Sigmoid colon (tissue), 7 donors: ENCODE measurements around the gene MLLT3. TPM values are rescaled to one million over a fixed set of nuclear protein-coding genes. Genes with fewer than 3 reads are reported as not detected.
A peak's percentile ranks its signal among the peaks of the same experiment; 100 is the strongest.

Source experiments
- DNase-seq: peaks from one replicate; pipeline ENCODE4 v3.0.0-alpha.2; 2019
- H3K27ac ChIP-seq, 4 donors: fragments of 200-600 bp; sonication (generic); one replicate each; pipeline ENCODE4 v1.5.1; 2016 to 2019; ENCODE audit warnings: mild to moderate bottlenecking in 1 of 4
- H3K27me3 ChIP-seq, 3 donors: fragments of 200-600 bp; sonication (generic); one replicate each; pipeline ENCODE4 v1.5.1; 2019; ENCODE audit warnings: mild to moderate bottlenecking in 1 of 3
- H3K36me3 ChIP-seq, 4 donors: fragments of 200-600 bp; sonication (generic); one replicate each; pipeline ENCODE4 v1.5.1; 2016 to 2019
- H3K4me1 ChIP-seq, 4 donors: fragments of 200-600 bp; sonication (generic); one replicate each; pipeline ENCODE4 v1.5.1; 2017 to 2019
- H3K4me3 ChIP-seq, 4 donors: fragments of 200-600 bp; sonication (generic); one replicate each; pipeline ENCODE4 v1.5.1; 2017 to 2019; ENCODE audit warnings: mild to moderate bottlenecking in 2 of 4, moderate library complexity in 1 of 4
- H3K9me3 ChIP-seq, 4 donors: fragments of 200-600 bp in 3 of 4; sonication (generic) in 3 of 4; one replicate each; pipeline versions ENCODE4 v1.5.1 to v1.6.1; 2013 to 2019
- EP300 ChIP-seq, 4 donors: sonication (generic); formaldehyde crosslinking; IDR thresholded peaks; one replicate each; pipeline ENCODE4 v1.6.1; 2017; ENCODE audit warnings: antibody characterized with exemption in 4 of 4
- POLR2A ChIP-seq, 2 donors: fragments of 450-650 bp; IDR thresholded peaks; one replicate each; pipeline ENCODE4 v1.6.1; 2016; ENCODE audit warnings: antibody characterized with exemption in 2 of 2, mild to moderate bottlenecking in 2 of 2, moderate library complexity in 2 of 2
- POLR2AphosphoS5 ChIP-seq, 4 donors: sonication (generic); formaldehyde crosslinking; IDR thresholded peaks; one replicate each; pipeline ENCODE4 v1.6.1; 2017; ENCODE audit warnings: antibody characterized with exemption in 4 of 4
- WGBS, 2 donors: extraction: QIAGEN DNeasy Blood & Tissue Kit; methylation state at CpG; one replicate each; pipeline ENCODE4 v1.1.7; 2013; 5-methylcytosine and 5-hydroxymethylcytosine counted together
- intact Hi-C: fragments of 100-400 bp; cut with DNase I; formaldehyde crosslinking; loops from one replicate; pipeline ENCODE4 v1.15.1; 2023
- polyA plus RNA-seq, 3 donors: library from polyadenylated mRNA; stranded (reverse); fragments of 200-250 nt; gene quantifications; one replicate each; pipeline ENCODE4 v1.2.3, GENCODE V29; 2013
- total RNA-seq, 4 donors: library from RNA; depleted of rRNA; stranded (reverse); fragments of >200 nt; gene quantifications; one replicate each; pipeline ENCODE4 v1.1.0, GENCODE V29; 2016
- TF ChIP-seq, protein P1 (sequence below), 4 experiments: fragments of 450-650 bp in 3 of 4; fragments of 200-600 bp in 1 of 4; IDR thresholded peaks; one replicate each; pipeline ENCODE4 v1.5.1; 2016 to 2019; ENCODE audit warnings: antibody characterized with exemption in 4 of 4, mild to moderate bottlenecking in 3 of 4, moderate library complexity in 2 of 4
- donor health status: healthy with polysubstance abuse.
- donor health status: Bipolar disorder and iron deficiency.
- donor health status: healthy.

Gene MLLT3
- total and polyA plus RNA-seq, 7 donors, result 19.0 to 132 (median 25.0) TPM

DNA sequence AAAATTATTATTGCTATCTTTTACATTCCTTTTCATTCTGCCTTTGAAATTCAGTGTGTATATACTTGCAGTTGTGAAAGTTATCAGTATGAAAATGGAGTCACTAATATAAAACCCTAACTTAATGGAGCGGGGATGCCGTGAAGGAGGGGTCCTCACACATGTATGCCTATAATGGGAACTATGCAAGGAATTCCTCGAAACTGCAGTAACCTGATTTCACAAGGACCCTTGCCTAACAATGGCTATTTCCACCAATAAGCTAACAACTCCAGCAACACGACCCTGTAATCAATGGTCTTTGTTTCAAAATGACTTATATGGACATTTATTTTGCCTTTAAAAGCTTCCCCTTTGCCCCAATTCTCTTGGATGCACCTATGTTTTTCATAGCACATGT is 12.6 kb upstream of the MLLT3 start:
- H3K4me3 ChIP-seq, result no peak overlapping the region
- no peaks in the 10 kb centered on the region for H3K27me3 ChIP-seq
- no peak for DNase-seq
- no peaks in the 10 kb centered on the region for H3K36me3 ChIP-seq
- intact Hi-C loops, result no loop called here
- H3K27ac ChIP-seq, result no peak overlapping the region
- no peaks in the 10 kb centered on the region for H3K9me3 ChIP-seq
- H3K4me1 ChIP-seq, result no peaks in the 10 kb centered on the region
- WGBS, 2 donors, result 77 to 78% methylated on average over 4 of the region's 4 CpGs
- TF ChIP-seq EP300 (IDR thresholded peaks at IDR 0.05) (no peak), POLR2A (IDR thresholded peaks at IDR 0.05) (no peak), POLR2AphosphoS5 (IDR thresholded peaks at IDR 0.05) (no peak)
- TF ChIP-seq, protein P1, sequence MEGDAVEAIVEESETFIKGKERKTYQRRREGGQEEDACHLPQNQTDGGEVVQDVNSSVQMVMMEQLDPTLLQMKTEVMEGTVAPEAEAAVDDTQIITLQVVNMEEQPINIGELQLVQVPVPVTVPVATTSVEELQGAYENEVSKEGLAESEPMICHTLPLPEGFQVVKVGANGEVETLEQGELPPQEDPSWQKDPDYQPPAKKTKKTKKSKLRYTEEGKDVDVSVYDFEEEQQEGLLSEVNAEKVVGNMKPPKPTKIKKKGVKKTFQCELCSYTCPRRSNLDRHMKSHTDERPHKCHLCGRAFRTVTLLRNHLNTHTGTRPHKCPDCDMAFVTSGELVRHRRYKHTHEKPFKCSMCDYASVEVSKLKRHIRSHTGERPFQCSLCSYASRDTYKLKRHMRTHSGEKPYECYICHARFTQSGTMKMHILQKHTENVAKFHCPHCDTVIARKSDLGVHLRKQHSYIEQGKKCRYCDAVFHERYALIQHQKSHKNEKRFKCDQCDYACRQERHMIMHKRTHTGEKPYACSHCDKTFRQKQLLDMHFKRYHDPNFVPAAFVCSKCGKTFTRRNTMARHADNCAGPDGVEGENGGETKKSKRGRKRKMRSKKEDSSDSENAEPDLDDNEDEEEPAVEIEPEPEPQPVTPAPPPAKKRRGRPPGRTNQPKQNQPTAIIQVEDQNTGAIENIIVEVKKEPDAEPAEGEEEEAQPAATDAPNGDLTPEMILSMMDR (IDR thresholded peaks at IDR 0.05), result no peak

DNA sequence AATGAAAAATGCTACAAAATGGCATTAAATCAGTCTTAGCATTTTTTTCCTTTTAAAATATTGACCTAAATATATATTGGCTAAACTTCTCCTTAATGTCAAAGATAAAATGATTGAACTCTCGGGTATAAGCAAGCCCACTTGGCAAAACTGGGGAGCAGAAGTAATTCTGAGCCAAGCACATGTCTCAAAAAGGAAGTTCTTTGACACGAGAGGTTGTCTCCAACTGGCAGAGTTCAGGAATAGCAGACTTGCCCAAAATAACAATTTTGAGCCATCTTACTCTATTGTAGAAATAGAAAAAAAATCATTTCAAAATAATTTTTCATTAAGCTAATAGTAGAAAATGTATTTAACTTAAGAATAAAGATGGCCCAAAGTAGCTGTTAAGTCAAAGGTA is 10.4 kb upstream of the MLLT3 start:
- DNase-seq, result no peak
- WGBS, 2 donors, result 68 to 87% methylated on average over 2 of the region's 2 CpGs

DNA sequence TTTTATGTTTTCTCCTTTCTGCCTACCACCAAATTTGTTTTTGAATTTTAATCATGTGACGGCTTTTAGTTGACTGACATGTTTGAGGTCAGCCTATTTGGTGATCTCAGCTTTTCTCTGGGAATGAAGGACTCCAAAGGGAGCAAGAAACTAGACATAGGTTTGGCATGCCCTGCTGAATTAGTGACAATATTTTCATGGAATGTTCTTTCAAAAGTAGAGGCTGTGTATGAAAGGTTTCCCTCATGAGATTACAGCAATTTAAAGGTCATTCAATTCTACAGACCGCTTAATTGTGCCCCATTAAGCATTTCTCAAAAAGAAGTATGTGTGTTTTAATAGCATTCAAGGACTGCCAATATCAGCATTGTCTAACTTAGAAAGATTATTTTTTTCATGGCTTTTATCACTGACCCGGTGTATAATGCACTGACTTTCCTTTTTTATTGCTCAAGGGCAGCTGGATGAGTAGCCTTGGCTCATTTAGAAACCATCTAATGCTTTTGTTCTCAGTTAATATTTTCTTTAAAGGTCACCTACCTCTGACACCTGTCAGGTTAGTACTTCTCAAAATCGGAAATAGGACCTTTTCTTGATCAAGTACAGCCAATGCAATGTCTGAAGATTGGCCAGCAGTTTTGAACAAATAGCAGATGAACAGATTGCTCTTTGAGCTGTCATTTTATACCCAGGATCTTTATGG is 8.1 kb upstream of the MLLT3 start:
- TF ChIP-seq, protein P1 (IDR thresholded peaks at IDR 0.05), result no peak
- TF ChIP-seq POLR2A (IDR thresholded peaks at IDR 0.05) (no peak), EP300 (IDR thresholded peaks at IDR 0.05) (no peak), POLR2AphosphoS5 (IDR thresholded peaks at IDR 0.05) (no peak)
- Histone ChIP-seq H3K27ac (no peak overlapping the region), H3K9me3 (no peaks in the 10 kb centered on the region), H3K4me1 (no peaks in the 10 kb centered on the region), H3K36me3 (no peaks in the 10 kb centered on the region), H3K27me3 (no peaks in the 10 kb centered on the region), H3K4me3 (no peak overlapping the region)
- WGBS, 2 donors, result 48 to 70% methylated on average over 4 of the region's 4 CpGs
- DNase-seq, result no peak
- intact Hi-C loops, result no loop called here

More for the DNA sequence above, 10.4 kb upstream of the MLLT3 start:
- H3K4me1 ChIP-seq, result no peaks in the 10 kb centered on the region
- H3K4me3 ChIP-seq, result no peak overlapping the region
- no peaks in the 10 kb centered on the region for H3K36me3 ChIP-seq
- no peak overlapping the region for H3K27ac ChIP-seq
- no peaks in the 10 kb centered on the region for H3K9me3 ChIP-seq
- H3K27me3 ChIP-seq, result no peaks in the 10 kb centered on the region
- intact Hi-C loops, result no loop called here
- TF ChIP-seq EP300 (IDR thresholded peaks at IDR 0.05) (no peak), POLR2AphosphoS5 (IDR thresholded peaks at IDR 0.05) (no peak), POLR2A (IDR thresholded peaks at IDR 0.05) (no peak)
- TF ChIP-seq, protein P1 (IDR thresholded peaks at IDR 0.05), result no peak

DNA sequence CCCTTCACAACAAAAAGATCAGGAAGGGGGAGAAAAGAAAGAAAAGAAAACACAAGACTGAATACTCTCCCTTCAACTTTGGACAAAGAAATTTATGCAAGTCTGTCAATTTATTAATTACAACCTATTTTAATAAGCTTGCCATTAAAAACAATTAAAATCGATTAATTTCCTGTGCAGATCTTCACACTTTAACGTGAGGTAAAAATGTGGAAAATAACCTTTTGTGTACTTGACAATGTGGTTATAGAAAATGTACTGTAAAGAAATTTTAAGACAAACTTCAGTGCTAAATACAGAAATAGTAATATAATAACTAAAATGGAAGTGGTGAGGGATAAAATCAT is 2.7 kb upstream of the MLLT3 start:
- Histone ChIP-seq H3K27me3 (no peaks in the 10 kb centered on the region), H3K9me3 (no peaks in the 10 kb centered on the region), H3K4me1 (peaks cover 0 to 16% (median 7%) of the 10 kb centered on the region in 4 donors), H3K4me3 (peak overlapping the region in 1 of 4 donors; percentile 9), H3K27ac (no peak overlapping the region), H3K36me3 (no peaks in the 10 kb centered on the region)
- TF ChIP-seq, protein P1 (IDR thresholded peaks at IDR 0.05), result no peak
- TF ChIP-seq POLR2A (IDR thresholded peaks at IDR 0.05), result no peak
- no peak for TF ChIP-seq POLR2AphosphoS5 (IDR thresholded peaks at IDR 0.05)
- no peak for TF ChIP-seq EP300 (IDR thresholded peaks at IDR 0.05)
- WGBS, 2 donors, result 39 to 72% methylated on average over 2 of the region's 2 CpGs
- intact Hi-C loops, result loop anchor here (2.0 to 10.0 kb wide), 5 partner anchors 150 to 486 kb away; no protein-coding TSS in a partner anchor
- DNase-seq, result no peak
